ENCODE data around the gene KCNK5. TPM values are rescaled to one million over a fixed set of nuclear protein-coding genes. Genes with fewer than 3 reads are reported as not detected.

The KCNK5 gene
- total RNA-seq, 4 donors from 2014 or later = 6.2 to 9.2 (median 7.4) TPM

- peaks cover 0 to 7% (median 0%) of the 10 kb centered on the region in 4 donors for H3K27me3 ChIP-seq
- TF ChIP-seq POLR2AphosphoS5 (IDR thresholded peaks at IDR 0.05) = no peak
- no peak overlapping the region for H3K27ac ChIP-seq (replicated peaks in 1 of 4)
- H3K4me3 ChIP-seq = no peak overlapping the region
- no peak for DNase-seq (ENCODE audit: extremely low spot score)
- intact Hi-C loops (cut with DNase I) = no loop called here
- no peaks in the 10 kb centered on the region for H3K36me3 ChIP-seq
- no peaks in the 10 kb centered on the region for H3K9me3 ChIP-seq
- WGBS = 80% methylated on average over 1 of the region's 3 CpGs
- H3K4me1 ChIP-seq = peaks cover 0 to 5% (median 0%) of the 10 kb centered on the region in 4 donors
Observed at GRCh38 chr6:39196673-39197091, 32.6 kb downstream of the KCNK5 start.

- intact Hi-C loops (cut with DNase I) = no loop called here
- TF ChIP-seq CTCF (IDR thresholded peaks at IDR 0.05) (no peak), POLR2AphosphoS5 (IDR thresholded peaks at IDR 0.05) (no peak), POLR2A (IDR thresholded peaks at IDR 0.05; ENCODE audit: low read depth) (no peak), EP300 (IDR thresholded peaks at IDR 0.05) (no peak)
- peaks cover 0 to 6% (median 0%) of the 10 kb centered on the region in 4 donors for H3K4me1 ChIP-seq
Observed at GRCh38 chr6:39195792-39196385, 33.4 kb downstream of the KCNK5 start.

GRCh38 chr6:39194466-39194865 lies 34.8 kb downstream of the KCNK5 start:
- DNase-seq (ENCODE audit: extremely low spot score) = no peak
- no peak overlapping the region for H3K27ac ChIP-seq (replicated peaks in 1 of 4)
- no peak overlapping the region for H3K4me3 ChIP-seq
- no peak for TF ChIP-seq POLR2A (IDR thresholded peaks at IDR 0.05; ENCODE audit: low read depth)
- no peak for TF ChIP-seq POLR2AphosphoS5 (IDR thresholded peaks at IDR 0.05)
- no peak for TF ChIP-seq EP300 (IDR thresholded peaks at IDR 0.05)
- no peak for TF ChIP-seq CTCF (IDR thresholded peaks at IDR 0.05)
- no peaks in the 10 kb centered on the region for H3K9me3 ChIP-seq
- H3K27me3 ChIP-seq = peaks cover 0 to 2% (median 0%) of the 10 kb centered on the region in 4 donors
- intact Hi-C loops (cut with DNase I) = no loop called here
- WGBS = 98% methylated on average over 9 of the region's 9 CpGs
- peaks cover 0 to 5% (median 0%) of the 10 kb centered on the region in 4 donors for H3K36me3 ChIP-seq
- peaks cover 0 to 15% (median 0%) of the 10 kb centered on the region in 4 donors for H3K4me1 ChIP-seq

More at GRCh38 chr6:39195792-39196385, 33.4 kb downstream of the KCNK5 start:
- H3K27me3 ChIP-seq = peaks cover 0 to 7% (median 0%) of the 10 kb centered on the region in 4 donors
- 77% methylated on average over 3 of the region's 3 CpGs for WGBS
- H3K27ac ChIP-seq (replicated peaks in 1 of 4) = no peak overlapping the region
- no peak overlapping the region for H3K4me3 ChIP-seq
- peaks cover 0 to 4% (median 0%) of the 10 kb centered on the region in 4 donors for H3K36me3 ChIP-seq
- H3K9me3 ChIP-seq = no peaks in the 10 kb centered on the region
- no peak for DNase-seq (ENCODE audit: extremely low spot score)

- Histone ChIP-seq H3K27me3 (no peaks in the 10 kb centered on the region), H3K4me3 (no peak overlapping the region), H3K4me1 (peaks cover 0 to 20% (median 0%) of the 10 kb centered on the region in 4 donors), H3K36me3 (peaks cover 0 to 5% (median 0%) of the 10 kb centered on the region in 4 donors), H3K9me3 (no peaks in the 10 kb centered on the region), H3K27ac (replicated peaks in 1 of 4) (peak overlapping the region in 1 of 4 donors; percentile 59)
- DNase-seq (ENCODE audit: extremely low spot score) = no peak
- intact Hi-C loops (cut with DNase I) = no loop called here
- TF ChIP-seq POLR2AphosphoS5 (IDR thresholded peaks at IDR 0.05) = peak in 1 of 2 donors; percentile 51
- TF ChIP-seq POLR2A (IDR thresholded peaks at IDR 0.05; ENCODE audit: low read depth) = no peak
- 63% methylated on average over 2 of the region's 2 CpGs for WGBS
Observed at GRCh38 chr6:39193201-39193791, 36.0 kb downstream of the KCNK5 start.

GRCh38 chr6:39192736-39193135 lies 36.5 kb downstream of the KCNK5 start:
- Histone ChIP-seq H3K4me1 (peaks cover 0 to 20% (median 0%) of the 10 kb centered on the region in 4 donors), H3K27ac (replicated peaks in 1 of 4) (no peak overlapping the region), H3K9me3 (no peaks in the 10 kb centered on the region), H3K27me3 (no peaks in the 10 kb centered on the region), H3K4me3 (no peak overlapping the region), H3K36me3 (peaks cover 0 to 5% (median 0%) of the 10 kb centered on the region in 4 donors)
- 86% methylated on average over 6 of the region's 6 CpGs for WGBS
- TF ChIP-seq EP300 (IDR thresholded peaks at IDR 0.05) = no peak
- no peak for TF ChIP-seq POLR2AphosphoS5 (IDR thresholded peaks at IDR 0.05)
- TF ChIP-seq POLR2A (IDR thresholded peaks at IDR 0.05; ENCODE audit: low read depth) = no peak
- no peak for TF ChIP-seq CTCF (IDR thresholded peaks at IDR 0.05)
- no peak for DNase-seq (ENCODE audit: extremely low spot score)
- intact Hi-C loops (cut with DNase I) = no loop called here
